ENCODE data around the gene WDTC1. TPM values are rescaled to one million over a fixed set of nuclear protein-coding genes. Genes with fewer than 3 reads are reported as not detected.

Gene WDTC1
- total RNA-seq, 1 experiment from 2014 or later, result 37.1 TPM

DNA sequence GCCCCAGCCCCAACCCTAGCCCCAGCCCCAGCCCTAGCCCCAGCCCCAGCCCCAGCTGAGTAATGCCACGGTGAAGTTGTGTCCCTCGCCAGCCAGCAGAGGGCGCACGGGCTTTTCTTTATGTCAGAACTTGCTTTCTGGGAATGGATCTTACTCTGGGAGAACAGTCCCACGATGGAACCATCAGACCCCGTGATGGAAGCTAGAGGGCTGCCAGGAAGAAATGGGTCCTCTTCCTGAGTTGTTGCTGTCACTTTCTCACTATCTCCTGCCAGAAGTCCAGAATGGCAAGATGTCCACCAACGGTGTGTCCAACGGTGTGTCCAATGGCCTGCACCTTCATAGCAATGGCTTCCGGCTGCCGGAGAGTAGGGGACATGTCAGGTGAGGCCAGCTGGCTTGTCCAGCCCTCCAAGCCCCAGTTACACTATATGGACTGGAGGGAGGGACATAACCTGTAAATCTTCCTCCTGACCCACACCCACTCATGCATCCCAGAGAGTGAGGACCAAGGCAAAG lies 62.4 kb downstream of the WDTC1 start:
- ChIA-PET POLR2A (ENCODE audit: unreplicated experiment) (no interaction called here), CTCF (interaction anchor here (0.6 to 1.5 kb wide), 8 partner anchors 10 to 1579 kb away, joined by 3 to 10 read pairs (median 4); no protein-coding TSS in a partner anchor)
- intact Hi-C loops (cut with micrococcal nuclease; ENCODE audit: unreplicated experiment), result no loop called here
- H3K9me3 ChIP-seq (ENCODE audit: insufficient read depth, low read depth), result no peaks in the 10 kb centered on the region
- TF ChIP-seq, protein P1, sequence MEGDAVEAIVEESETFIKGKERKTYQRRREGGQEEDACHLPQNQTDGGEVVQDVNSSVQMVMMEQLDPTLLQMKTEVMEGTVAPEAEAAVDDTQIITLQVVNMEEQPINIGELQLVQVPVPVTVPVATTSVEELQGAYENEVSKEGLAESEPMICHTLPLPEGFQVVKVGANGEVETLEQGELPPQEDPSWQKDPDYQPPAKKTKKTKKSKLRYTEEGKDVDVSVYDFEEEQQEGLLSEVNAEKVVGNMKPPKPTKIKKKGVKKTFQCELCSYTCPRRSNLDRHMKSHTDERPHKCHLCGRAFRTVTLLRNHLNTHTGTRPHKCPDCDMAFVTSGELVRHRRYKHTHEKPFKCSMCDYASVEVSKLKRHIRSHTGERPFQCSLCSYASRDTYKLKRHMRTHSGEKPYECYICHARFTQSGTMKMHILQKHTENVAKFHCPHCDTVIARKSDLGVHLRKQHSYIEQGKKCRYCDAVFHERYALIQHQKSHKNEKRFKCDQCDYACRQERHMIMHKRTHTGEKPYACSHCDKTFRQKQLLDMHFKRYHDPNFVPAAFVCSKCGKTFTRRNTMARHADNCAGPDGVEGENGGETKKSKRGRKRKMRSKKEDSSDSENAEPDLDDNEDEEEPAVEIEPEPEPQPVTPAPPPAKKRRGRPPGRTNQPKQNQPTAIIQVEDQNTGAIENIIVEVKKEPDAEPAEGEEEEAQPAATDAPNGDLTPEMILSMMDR (conservative IDR thresholded peaks at IDR 0.05), result peak; percentile 72
- TF ChIP-seq EZH2 (IDR thresholded peaks at IDR 0.05; ENCODE audit: low read depth), result no peak
- DNase-seq, result peak in 1 of 2 experiments; percentile 43
- H3K4me3 ChIP-seq, result no peak overlapping the region
- H3K27me3 ChIP-seq (ENCODE audit: insufficient read depth, low read depth), result no peaks in the 10 kb centered on the region
- no peak overlapping the region for H3K4me2 ChIP-seq
- H3K4me1 ChIP-seq (replicated peaks; ENCODE audit: insufficient read depth), result no peaks in the 10 kb centered on the region
- H2AFZ ChIP-seq, result no peak overlapping the region
- no peak overlapping the region for H3K27ac ChIP-seq
- no peaks in the 10 kb centered on the region for H3K9me2 ChIP-seq (ENCODE audit: insufficient read depth)
- H3K79me2 ChIP-seq (ENCODE audit: low read depth), result no peaks in the 10 kb centered on the region
- no peaks in the 10 kb centered on the region for H3F3A ChIP-seq (ENCODE audit: insufficient read depth, low read depth)
- no peaks in the 10 kb centered on the region for H3K36me3 ChIP-seq (ENCODE audit: low read depth)
- BruUV-seq (replicated peaks), result no TSS peak
- no peaks in the 10 kb centered on the region for H4K20me1 ChIP-seq (ENCODE audit: insufficient read depth)

DNA sequence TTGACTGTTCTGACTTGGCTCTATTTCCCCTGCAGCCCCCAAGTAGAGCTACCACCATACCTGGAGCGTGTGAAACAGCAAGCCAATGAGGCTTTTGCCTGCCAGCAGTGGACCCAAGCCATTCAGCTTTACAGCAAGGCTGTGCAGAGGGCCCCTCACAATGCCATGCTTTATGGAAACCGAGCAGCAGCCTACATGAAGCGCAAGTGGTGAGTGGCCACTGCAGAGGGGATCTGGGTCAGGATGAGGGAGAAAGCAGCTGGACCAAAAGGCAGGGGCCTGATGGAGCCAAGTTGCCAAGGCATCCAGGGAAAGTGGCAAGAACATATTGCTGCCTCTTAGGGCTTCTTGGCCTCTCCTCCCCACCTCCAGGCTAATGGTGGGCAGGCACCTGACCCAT lies 63.5 kb downstream of the WDTC1 start:
- no peaks in the 10 kb centered on the region for H3K4me1 ChIP-seq (replicated peaks; ENCODE audit: insufficient read depth)
- no peak for TF ChIP-seq EZH2 (IDR thresholded peaks at IDR 0.05; ENCODE audit: low read depth)
- TF ChIP-seq, protein P1 (conservative IDR thresholded peaks at IDR 0.05), result no peak
- H3K9me3 ChIP-seq (ENCODE audit: insufficient read depth, low read depth), result no peaks in the 10 kb centered on the region
- POLR2A ChIA-PET (ENCODE audit: unreplicated experiment), result no interaction called here
- intact Hi-C loops (cut with micrococcal nuclease; ENCODE audit: unreplicated experiment), result no loop called here
- no peaks in the 10 kb centered on the region for H3K27me3 ChIP-seq (ENCODE audit: insufficient read depth, low read depth)
- BruUV-seq (replicated peaks), result no TSS peak
- H3K4me3 ChIP-seq, result no peak overlapping the region
- no peak overlapping the region for H3K4me2 ChIP-seq
- H3K79me2 ChIP-seq (ENCODE audit: low read depth), result no peaks in the 10 kb centered on the region
- H4K20me1 ChIP-seq (ENCODE audit: insufficient read depth), result no peaks in the 10 kb centered on the region
- H3K36me3 ChIP-seq (ENCODE audit: low read depth), result no peaks in the 10 kb centered on the region
- H2AFZ ChIP-seq, result no peak overlapping the region
- CTCF ChIA-PET, result interaction anchor here (0.6 to 1.2 kb wide), 5 partner anchors 10 to 365 kb away, joined by 3 to 9 read pairs (median 3); no protein-coding TSS in a partner anchor
- H3F3A ChIP-seq (ENCODE audit: insufficient read depth, low read depth), result no peaks in the 10 kb centered on the region
- DNase-seq, result no peak
- H3K27ac ChIP-seq, result no peak overlapping the region
- no peaks in the 10 kb centered on the region for H3K9me2 ChIP-seq (ENCODE audit: insufficient read depth)

DNA sequence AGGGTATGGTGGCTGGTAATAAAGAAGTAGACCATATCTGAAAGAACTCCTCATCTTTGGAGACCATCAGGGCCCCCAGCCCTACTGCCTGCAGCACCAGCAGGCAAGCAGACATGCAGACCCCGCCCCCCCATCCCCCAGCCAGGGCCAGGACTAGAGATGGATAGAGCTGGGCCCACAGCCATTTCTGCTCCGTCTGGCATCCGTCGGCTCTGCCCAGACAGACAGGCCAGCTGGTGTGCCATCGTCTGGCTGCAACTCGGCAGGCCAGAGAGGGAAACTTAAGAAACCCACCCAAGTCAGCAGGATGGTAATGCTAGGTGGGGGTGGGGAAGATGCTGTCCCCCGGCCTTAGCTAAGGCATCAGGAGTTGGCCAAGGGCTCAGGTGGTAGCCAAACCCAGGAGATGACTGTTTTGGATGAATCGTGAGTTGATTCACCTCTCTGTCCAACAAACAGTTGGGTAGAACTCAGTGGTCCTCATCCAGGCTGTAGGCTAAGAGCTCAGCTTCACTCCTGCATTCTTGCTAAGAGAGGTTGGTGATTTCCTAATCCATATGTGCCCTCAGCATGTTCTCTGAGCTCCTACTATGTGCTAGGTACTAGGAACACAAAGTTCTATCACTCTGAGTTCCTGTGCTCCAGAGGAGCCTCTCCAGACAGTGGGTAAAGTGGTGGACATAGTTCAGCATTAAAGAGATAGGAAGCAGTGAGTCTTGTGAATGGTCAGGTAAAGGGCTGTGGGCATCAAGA lies 64.4 kb downstream of the WDTC1 start:
- H3K4me3 ChIP-seq, result no peak overlapping the region
- H3K4me2 ChIP-seq, result no peak overlapping the region
- intact Hi-C loops (cut with micrococcal nuclease; ENCODE audit: unreplicated experiment), result no loop called here
- no peak overlapping the region for H3K27ac ChIP-seq
- H3K79me2 ChIP-seq (ENCODE audit: low read depth), result no peaks in the 10 kb centered on the region
- H3K4me1 ChIP-seq (replicated peaks; ENCODE audit: insufficient read depth), result no peaks in the 10 kb centered on the region
- no TSS peak for BruUV-seq (replicated peaks)
- H3K36me3 ChIP-seq (ENCODE audit: low read depth), result no peaks in the 10 kb centered on the region
- H3K27me3 ChIP-seq (ENCODE audit: insufficient read depth, low read depth), result no peaks in the 10 kb centered on the region
- no peak for TF ChIP-seq EZH2 (IDR thresholded peaks at IDR 0.05; ENCODE audit: low read depth)
- TF ChIP-seq, protein P1 (conservative IDR thresholded peaks at IDR 0.05), result no peak
- ChIA-PET CTCF (interaction anchor here (0.5 to 0.6 kb wide), 4 partner anchors 32 to 229 kb away, joined by 3 to 9 read pairs (median 4); no protein-coding TSS in a partner anchor), POLR2A (ENCODE audit: unreplicated experiment) (no interaction called here)
- H2AFZ ChIP-seq, result no peak overlapping the region
- no peaks in the 10 kb centered on the region for H3K9me3 ChIP-seq (ENCODE audit: insufficient read depth, low read depth)
- H3F3A ChIP-seq (ENCODE audit: insufficient read depth, low read depth), result no peaks in the 10 kb centered on the region
- no peaks in the 10 kb centered on the region for H4K20me1 ChIP-seq (ENCODE audit: insufficient read depth)
- no peaks in the 10 kb centered on the region for H3K9me2 ChIP-seq (ENCODE audit: insufficient read depth)
- no peak for DNase-seq
